OCI-LY7 (cell line): ENCODE results near the gene MAP1LC3B. TPM values are rescaled to one million over a fixed set of nuclear protein-coding genes. Genes with fewer than 3 reads are reported as not detected.

Experiments
- BruUV-seq: library from RNA; stranded (reverse); fragments of 400-500 nt; replicated peaks from 2 replicates; lab custom pipeline; 2021; lab: Mats Ljungman, UMichigan
- CTCF ChIA-PET: fragments of 300-600 bp; sonication (Branson Sonifier 250); formaldehyde crosslinking; loops from one replicate; lab custom pipeline; 2022; ENCODE audit warnings: antibody characterized with exemption; ENCODE audit not compliant: unreplicated experiment; lab: Charles Lee
- POLR2A ChIA-PET: fragments of 300-600 bp; sonication (Branson Sonifier 250); formaldehyde crosslinking; loops from one replicate; lab custom pipeline; 2022; ENCODE audit warnings: antibody characterized with exemption; lab: Charles Lee
- DNase-seq: peaks from one replicate; pipeline ENCODE4 v3.0.0-alpha.2; 2015; ENCODE audit warnings: low spot score
- H2AFZ ChIP-seq: fragments of 200-600 bp; sonication (generic), shearing (Covaris generic); 2 replicates; pipeline ENCODE4 v1.6.1; 2014; ENCODE audit warnings: mild to moderate bottlenecking, antibody characterized with exemption, low read length, moderate library complexity
- H3K27ac ChIP-seq: fragments of 200-600 bp; sonication (generic); 2 replicates; pipeline ENCODE4 v1.5.1; 2014; ENCODE audit warnings: mixed run types, low read depth, mild to moderate bottlenecking, moderate library complexity, low read length, inconsistent platforms; ENCODE audit not compliant: poor library complexity, severe bottlenecking
- H3K36me3 ChIP-seq: fragments of 200-600 bp; sonication (generic); 2 replicates; pipeline ENCODE4 v1.6.1; 2014; ENCODE audit warnings: mild to moderate bottlenecking, antibody characterized with exemption, low read length, moderate library complexity, mixed read lengths; ENCODE audit not compliant: insufficient read depth
- H3K4me1 ChIP-seq: fragments of 200-600 bp; sonication (generic); 2 replicates; pipeline ENCODE4 v1.5.1; 2014; ENCODE audit warnings: mild to moderate bottlenecking, low read length; ENCODE audit not compliant: insufficient read depth, poor library complexity, severe bottlenecking
- H3K4me2 ChIP-seq: fragments of 200-600 bp; sonication (generic); 2 replicates; pipeline ENCODE4 v1.6.1; 2014; ENCODE audit warnings: mild to moderate bottlenecking, low read length
- H3K4me3 ChIP-seq: fragments of 200-600 bp; sonication (generic); 2 replicates; pipeline ENCODE4 v1.5.1; 2014; ENCODE audit warnings: mild to moderate bottlenecking, low read depth, low read length; ENCODE audit not compliant: poor library complexity, severe bottlenecking
- H3K79me2 ChIP-seq: fragments of 200-600 bp; sonication (generic); 2 replicates; pipeline ENCODE4 v1.6.1; 2016; ENCODE audit warnings: low read depth, mild to moderate bottlenecking, low read length, moderate library complexity, mixed read lengths; ENCODE audit not compliant: insufficient read depth
- H3K9me2 ChIP-seq: fragments of 200-600 bp; sonication (generic); 2 replicates; pipeline ENCODE4 v1.6.1; 2016; ENCODE audit warnings: mild to moderate bottlenecking, low read length, mixed read lengths; ENCODE audit not compliant: insufficient read depth
- H3K9me3 ChIP-seq: fragments of 200-600 bp; sonication (generic); 2 replicates; pipeline ENCODE4 v1.6.1; 2014; ENCODE audit warnings: mild to moderate bottlenecking, mixed run types, low read length, mixed read lengths
- H4K20me1 ChIP-seq: fragments of 200-600 bp; sonication (generic); 2 replicates; pipeline ENCODE4 v1.6.1; 2014; ENCODE audit warnings: mild to moderate bottlenecking, antibody characterized with exemption, low read length, moderate library complexity, mixed read lengths; ENCODE audit not compliant: insufficient read depth
- CTCF ChIP-seq: fragments of 200-600 bp; sonication (generic); conservative IDR thresholded peaks from 2 replicates; pipeline ENCODE4 v1.5.1; 2014; ENCODE audit warnings: mild to moderate bottlenecking, antibody characterized with exemption, low read length, moderate library complexity, mixed read lengths
- EZH2phosphoT487 ChIP-seq: fragments of 200-600 bp; sonication (generic); IDR thresholded peaks from 2 replicates; pipeline ENCODE4 v1.6.1; 2018; ENCODE audit warnings: low read depth, borderline replicate concordance, mild to moderate bottlenecking, mixed run types, antibody characterized with exemption, low read length, moderate library complexity, mixed read lengths
- intact Hi-C: fragments of 100-400 bp; cut with micrococcal nuclease; formaldehyde crosslinking; loops from one replicate; pipeline ENCODE4 v1.10.0; 2022; ENCODE audit not compliant: unreplicated experiment
- total RNA-seq, 2 experiments: library from RNA; depleted of rRNA in 1 of 2; stranded (reverse); fragments of >200 nt in 1 of 2; shearing (Covaris generic) in 1 of 2; gene quantifications; 2 replicates each; pipeline ENCODE4 v1.2.3, GENCODE V29; 2014 to 2022

The MAP1LC3B gene
- total RNA-seq, 2 experiments from 2014 or later, result 15.3 to 43.8 TPM

GRCh38 chr16:87344165-87344930 is 47.8 kb upstream of the MAP1LC3B start:
- intact Hi-C loops, result no loop called here
- Histone ChIP-seq H3K36me3 (peaks cover 37% of the 10 kb centered on the region), H3K9me2 (no peaks in the 10 kb centered on the region), H2AFZ (no peak overlapping the region), H3K79me2 (no peaks in the 10 kb centered on the region), H3K4me2 (no peak overlapping the region), H3K9me3 (no peaks in the 10 kb centered on the region), H3K4me3 (no peak overlapping the region), H3K4me1 (no peaks in the 10 kb centered on the region), H3K27ac (no peak overlapping the region), H4K20me1 (no peaks in the 10 kb centered on the region)
- no peak for DNase-seq
- TF ChIP-seq EZH2phosphoT487 (no peak), CTCF (no peak)
- no TSS peak for BruUV-seq
- ChIA-PET CTCF (no interaction called here), POLR2A (interaction anchor here (0.6 kb wide), 1 partner anchor 39 kb away, joined by 4 read pairs; no protein-coding TSS in a partner anchor)

DNA sequence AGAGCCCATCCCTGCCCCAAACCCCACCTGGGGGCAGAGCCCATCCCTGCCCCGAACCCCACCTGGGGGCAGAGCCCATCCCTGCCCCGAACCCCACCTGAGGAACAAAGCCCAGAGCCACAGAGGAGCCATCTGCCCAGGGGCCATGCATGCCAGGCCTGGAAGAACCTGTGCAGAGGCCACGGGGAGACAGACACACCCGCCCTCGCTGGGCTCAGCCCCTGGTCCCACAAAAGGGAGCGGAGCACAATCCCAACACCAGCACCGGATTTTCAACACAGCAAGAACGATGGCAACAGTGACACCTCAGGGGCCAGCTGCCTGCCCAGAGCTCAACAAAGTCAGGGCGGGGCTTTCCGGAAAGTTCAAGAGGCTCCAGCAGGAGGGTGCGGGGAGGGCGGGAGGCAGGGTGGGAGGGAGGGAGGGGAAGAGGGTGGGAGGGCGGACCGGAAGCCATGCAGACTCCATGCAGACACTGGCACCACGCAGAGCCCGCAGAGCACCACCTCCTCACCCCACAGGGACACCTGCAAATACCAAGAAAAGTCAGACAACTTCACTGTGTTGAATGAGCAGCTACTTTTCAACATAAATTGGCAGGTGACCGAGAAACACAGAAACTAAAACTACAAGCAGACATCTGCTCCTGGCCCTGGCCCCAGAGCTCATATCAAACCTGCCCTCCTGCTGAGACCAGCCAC is 47.1 kb upstream of the MAP1LC3B start:
- H3K79me2 ChIP-seq, result no peaks in the 10 kb centered on the region
- H3K4me3 ChIP-seq, result no peak overlapping the region
- DNase-seq, result no peak
- no TSS peak for BruUV-seq
- no peaks in the 10 kb centered on the region for H3K9me2 ChIP-seq
- no peak overlapping the region for H3K27ac ChIP-seq
- no peaks in the 10 kb centered on the region for H3K4me1 ChIP-seq
- H3K9me3 ChIP-seq, result no peaks in the 10 kb centered on the region
- H2AFZ ChIP-seq, result no peak overlapping the region
- CTCF ChIA-PET, result no interaction called here
- POLR2A ChIA-PET, result interaction anchor here (0.6 kb wide), 1 partner anchor 12 kb away, joined by 5 read pairs; no protein-coding TSS in a partner anchor
- H3K4me2 ChIP-seq, result no peak overlapping the region
- no peak for TF ChIP-seq EZH2phosphoT487
- TF ChIP-seq CTCF, result no peak
- intact Hi-C loops, result no loop called here
- H4K20me1 ChIP-seq, result no peaks in the 10 kb centered on the region
- H3K36me3 ChIP-seq, result peaks cover 33% of the 10 kb centered on the region
